Measurements from ENCODE around the gene HOXA3.
A peak's percentile ranks its signal among the peaks of the same experiment; 100 is the strongest.

Gene HOXA3

GRCh38 chr7:27154901-27155815 is 2.8 kb upstream of the HOXA3 start:
- DNase-seq: peak; percentile 45

GRCh38 chr7:27154369-27154768 is 2.0 kb upstream of the HOXA3 start:
- peak; percentile 1 for DNase-seq

DNA sequence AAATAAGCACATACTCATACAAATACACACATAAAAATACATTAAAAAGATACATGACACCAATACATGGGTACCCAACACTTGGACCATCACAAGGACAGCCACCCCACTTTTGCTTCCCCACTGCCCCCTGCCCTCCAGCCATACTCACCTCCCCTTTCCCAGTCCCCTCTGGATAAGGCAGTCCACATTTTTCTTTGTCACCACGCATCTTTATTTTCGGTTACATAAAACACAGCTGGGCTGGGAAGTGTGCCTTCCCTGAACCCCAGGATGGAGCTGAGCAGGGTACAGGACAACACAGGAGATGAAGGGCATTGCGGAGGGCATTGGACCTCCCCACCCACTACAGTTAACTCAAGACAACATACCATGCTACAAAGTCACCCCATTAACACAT is 1.1 kb upstream of the HOXA3 start:
- DNase-seq: peak; percentile 1

- no peak for DNase-seq
These were observed 546 bp upstream of the HOXA3 start for GRCh38 chr7:27152816-27153442.

DNA sequence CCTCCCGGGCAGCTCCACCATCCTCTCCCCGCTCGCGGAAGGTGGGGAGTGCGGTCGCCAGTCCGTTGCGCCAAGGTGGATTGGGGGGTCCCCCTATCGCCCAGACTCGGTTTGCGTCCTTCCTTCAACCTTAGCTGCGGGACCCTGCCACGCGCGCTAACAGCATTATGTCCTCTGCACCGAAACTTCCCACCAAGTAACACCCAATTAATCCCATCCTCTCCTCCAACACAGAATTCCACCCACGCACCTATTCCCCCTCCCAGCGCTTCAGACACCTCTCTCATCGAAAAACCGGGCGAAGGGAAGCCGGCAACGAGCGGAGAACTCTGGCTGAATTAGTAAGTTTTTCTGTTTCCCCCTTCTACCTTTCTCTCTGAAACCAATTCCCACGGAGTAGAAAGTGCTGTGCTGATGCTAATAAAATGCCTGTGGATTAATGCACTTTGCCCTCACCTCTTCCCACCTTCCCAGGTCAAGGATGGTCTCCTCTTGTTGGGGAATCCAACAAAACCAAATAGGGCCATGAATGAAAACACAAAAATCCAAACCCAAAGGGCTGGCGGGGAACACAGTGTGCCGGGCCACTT is 947 bp downstream of the HOXA3 start:
- DNase-seq: peak; percentile 1

DNA sequence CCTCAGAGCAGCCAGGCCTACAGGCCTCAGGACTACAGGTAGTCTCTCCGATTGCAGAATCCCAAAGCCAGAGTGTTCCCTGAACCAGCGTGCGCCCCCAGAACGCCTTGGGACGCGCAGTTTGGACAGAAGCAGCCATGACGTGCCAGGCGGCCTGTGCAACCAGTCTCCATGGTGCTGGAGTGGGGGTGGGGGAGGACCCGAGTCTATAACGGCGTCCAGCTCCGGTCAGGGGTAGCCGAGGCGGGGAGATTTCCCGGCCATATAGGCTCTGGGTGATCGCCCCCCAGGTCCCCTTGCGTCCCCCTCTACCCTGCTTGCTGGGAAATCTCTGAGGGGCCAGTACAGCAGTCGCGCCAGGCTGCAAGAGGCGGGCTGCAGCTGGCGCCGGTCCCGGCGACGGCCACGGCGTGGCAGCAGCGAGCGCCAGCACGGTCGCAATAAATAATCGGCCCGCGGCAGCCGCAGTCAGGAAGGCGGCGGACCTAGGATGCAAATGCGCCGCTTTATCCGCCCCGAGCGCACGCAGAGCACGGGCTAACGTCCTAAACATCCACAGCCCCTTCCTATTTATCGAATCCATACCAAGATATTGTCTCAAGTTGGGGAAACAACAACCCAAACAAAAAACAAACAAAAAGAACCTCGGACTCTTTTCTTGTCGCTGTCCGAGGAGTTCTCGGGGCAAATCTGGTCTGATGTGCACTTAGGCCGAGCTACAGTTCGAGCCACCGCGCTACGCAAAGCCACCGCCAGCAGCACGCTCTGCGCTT is 1.6 kb downstream of the HOXA3 start:
- DNase-seq: peak; percentile 72

DNA sequence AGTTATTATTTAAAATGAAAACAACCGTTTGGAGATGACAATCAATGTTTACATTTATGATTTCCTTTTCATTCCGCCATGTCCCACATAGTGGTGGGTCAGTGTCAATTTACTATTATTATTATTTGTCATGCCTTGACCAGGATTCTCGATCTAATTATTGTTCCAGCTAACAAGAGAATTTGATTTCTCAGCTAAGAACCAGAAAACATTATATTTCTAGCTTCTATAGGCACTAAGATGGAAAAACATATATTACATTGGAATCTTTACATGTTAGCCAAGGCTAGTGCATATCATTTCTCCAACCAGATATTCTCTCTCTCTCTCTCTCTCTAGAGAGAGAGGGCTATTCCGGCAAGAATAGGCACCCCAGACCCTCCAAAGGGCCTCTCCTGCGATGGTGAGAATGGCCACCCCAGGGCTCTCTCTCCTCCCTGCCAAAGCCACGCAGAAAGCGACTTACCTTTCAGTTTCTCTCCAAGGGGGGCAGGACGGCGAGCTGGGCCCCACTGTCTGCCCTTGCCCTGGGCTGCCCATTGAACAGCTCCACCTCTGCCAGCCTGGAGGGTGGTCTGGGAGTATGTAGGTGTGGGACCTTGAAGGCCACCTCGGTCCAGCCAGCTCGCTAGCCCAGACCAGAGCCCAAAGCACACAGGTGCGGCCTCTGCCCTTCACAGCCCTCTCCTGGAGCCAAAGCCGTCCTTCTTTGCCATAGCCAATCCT is 2.4 kb downstream of the HOXA3 start:
- peak; percentile 0 for DNase-seq

GRCh38 chr7:27148756-27149641 is 3.4 kb downstream of the HOXA3 start:
- DNase-seq: no peak

DNA sequence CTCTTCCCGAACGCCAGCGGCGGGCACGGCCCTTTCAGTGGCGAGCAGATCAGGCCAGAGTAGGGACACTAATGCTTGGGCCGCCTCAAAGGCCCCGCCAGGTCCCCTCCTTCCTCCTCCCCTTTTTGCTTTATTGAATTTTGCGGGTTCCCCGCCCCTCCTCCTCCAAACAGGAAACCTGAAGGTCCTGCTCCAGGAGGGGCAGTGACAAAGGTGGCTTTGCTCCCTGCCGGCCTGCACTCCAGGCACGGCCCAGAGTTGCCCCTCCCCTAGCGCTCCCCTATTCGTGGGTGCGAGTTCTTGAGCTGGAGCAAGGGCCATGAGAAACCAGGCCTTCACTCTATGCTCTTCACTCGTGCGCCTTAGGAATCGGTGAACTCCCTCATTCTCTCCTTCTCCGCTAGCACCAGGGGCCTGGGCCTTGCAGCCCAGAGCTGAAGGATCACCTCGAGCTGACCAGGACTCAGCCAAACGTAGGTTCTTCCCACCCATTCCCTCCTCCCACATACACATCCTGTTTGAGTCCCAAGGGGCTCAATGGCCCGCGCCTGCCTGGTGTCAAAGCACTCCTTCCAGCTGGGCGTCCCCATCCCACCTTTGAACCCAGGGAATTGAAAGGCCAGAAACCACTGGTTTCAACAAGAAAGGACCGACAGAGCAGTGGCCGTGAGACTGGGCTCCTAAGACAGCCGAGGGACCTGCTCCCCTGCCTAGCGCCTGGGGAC is 4.2 kb downstream of the HOXA3 start:
- no peak for DNase-seq

DNA sequence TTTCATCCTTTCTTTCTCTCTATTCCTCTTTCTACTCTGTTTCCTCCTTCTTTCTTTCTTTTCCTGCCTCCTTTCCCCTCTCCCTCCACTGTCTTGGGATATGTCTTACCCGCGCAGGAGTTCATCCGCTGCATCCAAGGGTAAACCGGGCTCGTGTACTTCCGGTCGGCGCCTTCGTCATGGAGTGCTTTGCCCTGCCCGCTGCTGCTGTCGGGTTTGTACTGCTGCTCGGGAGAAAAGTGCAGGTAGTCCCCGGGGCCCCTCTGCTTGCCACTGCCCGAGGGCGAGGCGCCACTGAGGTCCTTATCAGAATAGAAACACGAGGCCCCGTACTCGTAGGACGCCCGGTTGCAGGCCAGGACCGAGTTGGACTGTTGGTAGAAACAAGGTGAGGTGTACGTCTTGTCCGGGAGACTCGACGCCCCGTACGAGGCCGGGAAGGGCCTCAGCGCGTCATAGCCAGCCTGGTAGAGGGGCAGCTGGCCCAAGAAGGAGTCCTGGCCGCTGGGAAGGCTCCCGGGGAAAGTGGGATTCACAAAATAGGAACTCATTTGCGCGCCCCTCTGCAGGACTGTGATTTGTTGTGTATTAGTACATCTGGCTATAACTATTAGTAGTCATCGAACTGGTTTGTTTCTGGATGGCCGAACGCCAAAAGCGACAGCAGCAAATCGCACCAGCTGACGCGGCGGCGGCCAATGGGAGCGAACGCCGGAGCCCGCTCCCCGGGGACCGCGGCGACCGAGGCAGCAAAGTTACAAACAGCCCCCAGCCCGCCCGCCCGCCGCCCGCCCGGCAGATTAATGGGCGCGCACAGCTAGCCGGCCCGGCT is 5.0 kb downstream of the HOXA3 start, which contains the start of gene HOXA6:
Gene HOXA6 (minus strand): TSS at position 576 of the 832 bp plus-strand sequence. CDS start 25 bp downstream, at position 551.
- no peak for DNase-seq

GRCh38 chr7:27146491-27147198 is 5.7 kb downstream of the HOXA3 start:
- DNase-seq: no peak

- DNase-seq: no peak
These were observed 6.4 kb downstream of the HOXA3 start for GRCh38 chr7:27145914-27146412.

GRCh38 chr7:27145165-27145913 is 7.0 kb downstream of the HOXA3 start:
- DNase-seq: no peak

- DNase-seq: no peak
These were observed 7.6 kb downstream of the HOXA3 start for GRCh38 chr7:27144781-27145164.

DNA sequence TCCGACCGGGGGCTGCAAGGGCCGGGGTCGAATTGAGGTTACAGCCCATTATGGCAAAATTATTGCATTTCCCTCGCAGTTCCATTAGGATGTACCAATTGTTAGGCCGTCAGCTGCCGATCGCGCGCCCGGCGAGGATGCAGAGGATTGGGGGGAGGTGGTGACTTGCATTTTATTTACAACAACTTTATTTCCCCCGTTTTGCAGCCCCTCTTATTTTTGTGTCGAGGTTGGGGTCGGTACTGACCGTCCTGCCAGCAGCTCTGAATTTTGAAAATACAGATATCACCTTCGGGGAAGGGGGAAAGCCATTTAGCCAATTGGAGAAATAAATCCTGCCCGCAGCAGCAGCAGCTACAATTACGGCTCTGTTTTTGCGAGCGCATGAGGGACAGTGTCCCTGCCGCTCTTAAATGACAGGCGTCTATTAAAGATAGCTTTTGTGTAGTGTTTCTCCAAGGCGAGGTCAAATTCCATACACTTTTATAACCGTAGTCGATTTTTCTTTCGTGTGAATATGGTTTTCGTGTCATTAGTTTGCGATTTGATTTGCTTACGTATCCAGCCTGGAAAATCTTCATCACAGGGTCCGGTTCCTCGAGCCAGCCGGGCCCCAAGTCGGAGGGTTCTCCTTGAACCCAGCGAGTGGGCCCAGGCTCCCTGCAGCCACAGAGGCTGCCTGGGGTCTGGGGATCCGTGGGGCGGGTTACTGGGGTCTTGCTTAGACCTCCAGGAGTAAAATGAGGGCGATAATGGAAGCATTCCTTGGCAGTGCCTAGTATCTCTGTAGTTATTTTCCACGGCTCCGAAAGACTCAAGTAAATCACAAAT is 8.2 kb downstream of the HOXA3 start:
- no peak for DNase-seq

- no peak for DNase-seq
These were observed 9.1 kb downstream of the HOXA3 start, which contains the start of gene HOXA5 for GRCh38 chr7:27143023-27143949. HOXA5 (minus strand) TSS chr7:27143681; CDS start chr7:27143607, 74 bp downstream.

Measured in activated naive CD4-positive, alpha-beta T cell treated with Interleukin-2 at 50 U/mL for 16 hours (primary cell).